GM10266 (cell line): ENCODE data around the gene IFI6.
"Not testable (repeated sequence)": the region's sequence is repeated elsewhere in the genome, so short reads cannot be mapped to it uniquely, and the experiment has no call there.

Source experiments
- DNase-seq: peaks from one replicate; pipeline ENCODE4 v3.0.0; 2012; ENCODE audit errors: extremely low spot score
- TF ChIP-seq, protein P1 (sequence below): IDR thresholded peaks from 2 replicates; pipeline ENCODE4 v1.5.1; 2012; ENCODE audit warnings: mild to moderate bottlenecking, low read depth; ENCODE audit not compliant: control insufficient read depth, insufficient read depth; ENCODE audit errors: missing control alignments

IFI6 gene

DNA sequence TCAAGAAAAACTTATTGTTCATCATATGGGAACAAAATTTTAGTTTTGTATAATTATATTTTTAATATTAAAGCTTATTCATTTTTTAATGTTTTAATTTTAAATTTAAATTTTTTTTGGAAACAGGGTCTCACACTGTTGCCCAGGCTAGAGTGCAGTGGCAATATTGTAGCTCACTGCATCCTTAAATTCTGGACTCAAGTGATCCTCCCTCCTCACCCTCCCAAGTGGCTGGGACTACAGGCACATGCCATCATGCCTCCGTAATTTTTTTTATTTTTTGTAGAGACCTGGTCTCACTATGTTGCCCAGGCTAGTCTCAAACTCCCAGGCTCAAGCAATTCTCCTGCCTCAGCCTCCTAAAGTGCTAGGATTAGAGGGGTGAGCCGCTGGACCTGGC is 33.6 kb upstream of the IFI6 start:
- no peak for DNase-seq
- TF ChIP-seq, protein P1, sequence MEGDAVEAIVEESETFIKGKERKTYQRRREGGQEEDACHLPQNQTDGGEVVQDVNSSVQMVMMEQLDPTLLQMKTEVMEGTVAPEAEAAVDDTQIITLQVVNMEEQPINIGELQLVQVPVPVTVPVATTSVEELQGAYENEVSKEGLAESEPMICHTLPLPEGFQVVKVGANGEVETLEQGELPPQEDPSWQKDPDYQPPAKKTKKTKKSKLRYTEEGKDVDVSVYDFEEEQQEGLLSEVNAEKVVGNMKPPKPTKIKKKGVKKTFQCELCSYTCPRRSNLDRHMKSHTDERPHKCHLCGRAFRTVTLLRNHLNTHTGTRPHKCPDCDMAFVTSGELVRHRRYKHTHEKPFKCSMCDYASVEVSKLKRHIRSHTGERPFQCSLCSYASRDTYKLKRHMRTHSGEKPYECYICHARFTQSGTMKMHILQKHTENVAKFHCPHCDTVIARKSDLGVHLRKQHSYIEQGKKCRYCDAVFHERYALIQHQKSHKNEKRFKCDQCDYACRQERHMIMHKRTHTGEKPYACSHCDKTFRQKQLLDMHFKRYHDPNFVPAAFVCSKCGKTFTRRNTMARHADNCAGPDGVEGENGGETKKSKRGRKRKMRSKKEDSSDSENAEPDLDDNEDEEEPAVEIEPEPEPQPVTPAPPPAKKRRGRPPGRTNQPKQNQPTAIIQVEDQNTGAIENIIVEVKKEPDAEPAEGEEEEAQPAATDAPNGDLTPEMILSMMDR = no peak

DNA sequence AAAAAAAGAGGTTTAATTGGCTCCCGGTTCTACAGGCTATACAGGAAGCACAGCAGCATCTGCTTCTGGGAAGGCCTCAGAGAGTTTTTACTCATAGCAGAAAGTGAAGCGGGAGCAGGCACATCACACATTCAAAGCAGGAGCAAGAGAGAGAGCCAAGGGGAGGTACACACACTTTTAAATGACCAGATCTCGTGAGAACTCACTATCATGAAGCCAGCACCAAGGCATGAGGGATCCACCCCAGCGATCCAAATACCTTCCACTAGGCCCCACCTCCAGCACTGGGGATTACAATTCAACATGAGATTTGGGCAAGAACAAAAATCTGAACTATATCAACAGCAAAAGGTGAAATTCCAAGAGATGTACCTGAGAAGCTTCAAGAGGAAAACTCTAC is 33.0 kb upstream of the IFI6 start:
- no peak for DNase-seq
- TF ChIP-seq, protein P1 = no peak

DNA sequence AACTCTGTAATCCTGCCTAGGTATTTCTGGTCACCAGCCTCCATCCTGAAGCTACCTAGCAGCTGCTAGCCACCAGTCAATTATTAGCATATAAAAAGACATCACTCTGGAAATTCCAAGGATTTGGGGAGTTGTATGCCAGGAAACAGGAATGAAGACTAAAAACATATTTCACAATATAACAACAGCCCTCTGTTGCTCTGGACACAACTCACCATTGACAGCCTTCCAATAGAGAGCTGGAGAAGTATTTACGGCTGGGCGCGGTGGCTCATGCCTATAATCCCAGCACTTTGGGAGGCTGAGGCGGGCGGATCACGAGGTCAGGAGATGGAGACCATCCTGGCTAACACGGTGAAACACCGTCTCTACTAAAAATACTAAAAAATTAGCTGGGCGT is 24.8 kb upstream of the IFI6 start:
- DNase-seq = not testable (repeated sequence)

DNA sequence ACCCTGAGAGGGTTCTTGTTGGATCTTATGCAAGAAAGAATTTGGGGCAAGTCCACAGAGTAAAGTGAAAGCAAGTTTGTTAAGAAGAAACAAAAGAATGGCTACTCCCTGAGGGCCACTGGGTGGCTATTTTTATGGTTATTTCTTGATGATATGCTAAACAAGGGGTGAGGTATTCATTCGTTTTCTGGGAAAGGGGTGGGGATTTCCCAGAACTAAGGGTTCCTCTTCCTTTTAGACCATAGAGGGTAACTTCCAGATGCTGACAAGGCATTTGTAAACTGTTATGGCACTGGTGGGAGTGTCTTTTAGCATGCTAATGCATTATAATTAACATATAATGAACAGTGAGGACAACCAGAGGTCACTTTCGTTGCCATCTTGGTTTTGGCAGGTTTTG is 18.2 kb upstream of the IFI6 start:
- DNase-seq = no peak
- TF ChIP-seq, protein P1 = no peak

DNA sequence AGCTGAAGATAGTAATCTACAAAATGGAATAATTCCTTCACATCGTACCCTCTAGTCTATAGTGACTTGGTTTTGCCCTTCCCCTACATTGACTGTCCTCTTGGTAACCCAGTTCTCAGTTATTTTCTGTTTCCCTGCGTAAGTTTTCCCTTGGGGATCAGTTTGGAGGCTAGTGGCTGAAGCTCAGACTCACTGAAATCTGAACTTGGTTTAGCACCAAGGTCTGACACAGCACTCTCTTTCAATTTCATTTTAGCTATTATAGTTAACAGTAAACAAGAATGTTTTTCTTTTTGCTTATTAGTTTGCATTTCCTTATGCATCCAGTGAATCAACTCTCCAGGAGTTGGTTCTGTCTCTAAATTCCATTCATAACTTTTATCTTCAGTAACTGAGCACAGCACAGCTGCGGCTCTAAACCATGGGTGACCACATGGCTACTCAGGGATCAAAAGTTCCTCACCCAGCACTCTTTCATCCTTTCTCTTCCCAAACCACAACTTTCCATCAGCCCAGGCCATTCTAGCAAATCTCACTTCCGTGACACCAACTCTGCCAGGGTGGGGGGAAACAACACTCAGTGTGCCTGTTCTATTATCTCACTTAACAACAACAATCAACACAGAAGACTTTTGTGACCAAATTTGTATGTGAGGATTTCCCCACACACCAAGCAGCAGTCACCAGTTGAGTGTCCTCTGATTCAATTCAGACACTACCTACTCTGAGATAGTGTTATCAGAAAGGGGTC is 17.6 kb upstream of the IFI6 start:
- DNase-seq = peak; percentile 34
- TF ChIP-seq, protein P1 = no peak

DNA sequence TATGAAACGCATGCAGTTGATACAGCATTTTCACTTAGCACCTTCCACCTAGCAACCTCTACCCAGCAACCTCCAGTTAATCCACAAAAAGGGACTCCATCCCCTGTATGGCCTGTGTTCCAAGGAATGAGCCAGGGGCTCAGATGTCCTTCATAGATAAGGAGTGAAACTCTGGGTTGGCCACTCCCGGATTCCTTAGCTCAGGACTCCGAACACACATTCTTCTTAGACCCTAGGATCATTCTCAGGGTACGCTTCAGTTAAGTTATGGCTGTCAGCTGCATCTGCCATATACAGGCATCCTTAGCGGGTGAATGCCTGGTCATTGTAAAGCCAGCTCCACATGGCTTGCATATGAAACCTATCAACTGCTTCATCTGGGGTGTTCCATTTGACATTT is 15.9 kb upstream of the IFI6 start:
- TF ChIP-seq, protein P1 = no peak
- DNase-seq = no peak

DNA sequence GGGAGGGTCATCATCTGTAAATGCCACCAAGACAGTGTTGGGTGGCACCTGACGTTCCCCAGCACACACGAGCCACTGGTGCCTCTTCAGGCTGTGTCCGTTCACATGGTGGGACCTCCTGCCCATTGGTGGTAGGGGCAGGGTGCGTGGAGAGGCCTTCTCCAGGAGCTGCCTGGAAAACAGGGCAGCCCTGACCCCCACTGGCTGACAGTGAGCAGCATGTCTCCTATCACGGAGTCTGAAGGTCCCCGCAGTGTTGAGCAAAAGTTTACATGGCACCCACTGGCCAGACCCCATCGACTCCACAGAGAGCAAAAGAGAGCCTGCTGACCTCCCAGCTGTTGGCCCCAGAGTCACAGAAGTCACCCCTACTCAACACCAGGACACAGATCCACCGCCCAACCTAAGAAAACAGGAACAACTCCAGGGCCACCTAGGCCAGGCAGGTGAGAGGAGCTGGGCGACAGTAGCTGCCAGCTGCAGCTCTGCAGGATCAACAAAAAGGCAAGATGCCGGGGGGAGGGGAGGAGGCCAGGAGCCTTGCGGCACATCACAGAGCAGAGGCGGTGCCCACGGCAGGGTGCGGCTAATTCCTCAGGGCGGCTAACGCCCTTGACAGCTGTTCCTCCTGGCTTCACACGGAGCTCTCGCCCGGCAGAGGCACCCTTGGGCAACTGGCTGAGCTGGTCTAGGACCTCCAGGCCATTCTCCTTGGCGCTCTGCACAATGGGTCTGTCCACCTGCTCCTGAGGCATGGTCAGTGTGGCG is 14.4 kb upstream of the IFI6 start:
- TF ChIP-seq, protein P1 = no peak
- DNase-seq = no peak
